NCI-H446 (cell line): ENCODE results near the gene ARMH3.
A peak's percentile ranks its signal among the peaks of the same experiment; 100 is the strongest.

Experiments used
- DNase-seq, 2 experiments: peaks; one replicate each; lab custom pipeline; 2025; lab: John Stamatoyannopoulos, UW

Gene ARMH3

GRCh38 chr10:101894742-101895141 is 161.2 kb downstream of the ARMH3 start:
- no peak for DNase-seq

DNA sequence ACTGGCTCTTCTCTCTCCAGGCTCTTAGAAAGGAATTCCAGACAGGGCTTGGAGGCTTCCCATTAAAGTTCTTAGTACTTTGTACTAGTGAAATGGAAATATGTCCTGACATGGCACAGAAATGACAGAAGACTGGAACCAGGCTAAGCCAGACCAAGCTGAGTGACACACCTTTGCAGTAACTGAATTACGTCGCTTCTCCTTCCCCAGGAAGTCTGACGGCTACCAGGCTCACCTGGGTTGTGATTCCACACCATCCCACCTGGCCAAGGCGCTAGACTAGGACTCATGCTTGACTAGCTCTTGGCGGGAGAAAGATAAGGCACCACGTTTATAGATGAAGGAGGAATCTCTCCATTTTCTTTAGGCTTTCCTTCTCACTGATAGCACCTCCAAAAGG is 161.7 kb downstream of the ARMH3 start:
- DNase-seq: no peak

GRCh38 chr10:101893510-101894120 is 162.4 kb downstream of the ARMH3 start:
- DNase-seq: no peak

DNA sequence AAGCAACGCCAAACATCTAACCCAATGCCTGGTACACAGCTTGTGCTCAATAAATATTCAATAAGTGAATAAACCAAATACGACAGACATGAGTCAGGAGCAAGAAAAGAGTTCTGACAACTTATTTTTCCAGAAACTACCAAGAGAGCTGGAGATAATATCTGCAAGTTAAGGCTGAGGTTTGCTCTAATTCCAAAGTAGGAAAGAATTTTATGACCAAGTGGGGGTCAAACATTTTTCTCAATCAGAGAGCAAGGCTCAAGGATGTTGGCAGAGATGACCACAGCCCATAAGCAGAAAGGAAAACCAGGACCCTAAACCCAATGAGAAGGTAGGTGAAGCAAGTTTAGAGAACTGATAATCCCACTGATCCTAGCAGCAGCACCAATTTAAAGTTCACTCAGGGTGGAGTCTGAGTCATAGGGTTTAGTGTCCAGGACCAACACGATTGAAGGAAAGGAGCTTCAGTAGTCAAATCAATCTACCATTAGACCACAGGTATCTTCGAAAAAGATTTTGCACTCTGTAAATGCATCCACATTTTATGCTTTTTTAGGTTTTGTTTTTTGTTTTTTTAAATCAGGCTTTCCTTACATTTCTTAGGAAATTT is 163.1 kb downstream of the ARMH3 start:
- no peak for DNase-seq

DNA sequence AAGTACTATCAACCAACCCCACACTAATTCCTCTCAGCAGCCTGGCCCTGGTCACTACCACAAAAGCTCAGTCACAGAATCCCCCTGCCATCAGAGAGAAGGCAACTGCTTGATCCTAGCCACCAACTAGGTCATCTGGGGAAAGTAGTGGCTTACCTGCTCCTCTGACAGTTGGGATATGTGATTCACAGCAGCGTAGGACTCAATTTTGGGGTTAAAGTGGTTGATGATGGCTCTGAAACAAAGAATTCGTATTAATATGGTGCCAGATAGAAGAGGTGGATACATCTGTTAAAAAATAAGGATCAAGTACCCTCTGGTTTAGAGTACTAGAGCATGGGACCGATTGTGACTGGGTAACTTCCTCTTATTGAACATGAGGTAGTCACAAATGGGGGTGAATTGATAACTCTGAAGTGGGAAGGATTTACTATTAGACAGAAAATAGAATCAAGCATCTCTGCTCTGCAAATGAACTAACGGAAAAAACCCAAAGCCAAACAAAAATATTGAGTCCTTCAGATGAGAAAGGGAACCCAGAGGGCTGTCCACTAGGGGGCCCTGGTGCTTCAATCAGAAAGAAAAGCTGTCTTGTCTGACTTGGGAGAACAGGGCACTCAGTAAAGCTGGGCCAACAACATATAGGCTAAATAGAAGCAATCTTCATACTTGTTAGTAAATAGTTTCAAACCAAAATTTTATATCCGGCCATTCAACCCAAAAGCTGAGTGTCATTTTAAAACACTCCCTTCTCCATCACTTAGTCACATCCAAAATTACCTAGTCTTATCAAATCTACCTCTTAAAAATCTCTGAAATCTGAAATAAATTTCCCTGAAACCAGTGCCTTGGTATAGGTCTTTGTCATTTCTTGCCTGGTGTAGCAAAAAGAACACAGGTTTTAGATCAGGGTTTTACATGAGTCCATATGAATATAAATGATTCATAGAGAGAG is 166.4 kb downstream of the ARMH3 start:
- peak; percentile 6 to 51 for DNase-seq

- no peak for DNase-seq
Measured at GRCh38 chr10:101888251-101888949, 167.6 kb downstream of the ARMH3 start.

GRCh38 chr10:101887775-101888174 is 168.2 kb downstream of the ARMH3 start:
- DNase-seq: no peak

GRCh38 chr10:101886521-101887312 is 169.3 kb downstream of the ARMH3 start:
- DNase-seq: no peak

- no peak for DNase-seq
Measured at GRCh38 chr10:101881036-101881774, 174.8 kb downstream of the ARMH3 start.

GRCh38 chr10:101880232-101880573 is 175.8 kb downstream of the ARMH3 start:
- no peak for DNase-seq

DNA sequence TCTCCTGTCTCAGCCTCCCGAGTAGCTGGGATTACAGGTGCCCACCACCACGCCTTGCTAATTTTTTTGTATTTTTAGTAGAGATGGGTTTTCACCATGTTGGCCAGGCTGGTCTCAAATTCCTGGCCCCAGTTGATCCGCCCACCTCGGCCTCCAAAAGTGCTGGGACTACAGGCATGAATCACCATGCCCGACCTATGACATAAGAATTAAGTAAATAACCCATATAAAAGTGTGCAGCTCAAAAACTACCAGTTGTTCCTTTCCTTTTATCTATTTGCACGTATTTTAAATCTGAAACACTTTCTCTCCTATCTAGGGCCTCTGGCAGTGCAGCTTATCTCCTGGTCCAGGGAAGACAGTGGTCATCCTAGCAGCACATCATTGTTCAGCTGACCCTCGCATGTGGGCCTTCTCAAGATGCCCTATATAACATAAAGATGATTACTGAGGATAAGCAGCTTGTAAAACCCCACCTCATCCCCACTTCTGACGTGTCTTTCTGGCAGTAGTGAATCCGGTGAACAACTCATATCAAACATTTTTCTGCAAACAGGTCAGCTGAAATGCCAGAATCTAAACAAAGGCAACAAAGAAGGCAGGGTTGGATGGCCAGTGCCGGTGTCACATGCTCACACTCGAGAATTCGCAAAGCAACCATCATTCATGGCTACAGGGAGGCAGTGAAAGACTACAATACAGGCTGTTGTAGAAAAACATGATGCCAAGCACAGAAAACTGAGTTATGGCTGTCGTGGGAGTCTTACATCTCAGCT is 176.3 kb downstream of the ARMH3 start:
- no peak for DNase-seq

DNA sequence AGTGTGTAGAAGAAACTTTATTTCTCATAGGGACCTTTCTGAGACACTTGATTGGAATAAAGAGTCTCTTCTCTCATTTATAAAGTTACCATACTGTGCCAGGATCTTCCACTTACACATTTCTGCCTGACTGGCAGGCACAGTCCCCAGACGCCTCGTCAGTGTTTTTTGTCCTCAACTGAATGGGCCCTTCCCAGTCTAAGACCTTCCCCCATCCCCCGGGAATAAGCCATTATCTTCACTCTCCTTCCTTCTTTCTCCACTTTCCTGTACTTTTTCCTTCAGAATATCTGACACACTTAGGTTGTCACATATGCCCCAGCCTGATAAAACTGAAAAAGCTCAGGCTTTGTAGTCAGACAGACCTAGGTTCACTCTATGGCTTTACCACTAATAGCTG is 177.1 kb downstream of the ARMH3 start:
- no peak for DNase-seq

DNA sequence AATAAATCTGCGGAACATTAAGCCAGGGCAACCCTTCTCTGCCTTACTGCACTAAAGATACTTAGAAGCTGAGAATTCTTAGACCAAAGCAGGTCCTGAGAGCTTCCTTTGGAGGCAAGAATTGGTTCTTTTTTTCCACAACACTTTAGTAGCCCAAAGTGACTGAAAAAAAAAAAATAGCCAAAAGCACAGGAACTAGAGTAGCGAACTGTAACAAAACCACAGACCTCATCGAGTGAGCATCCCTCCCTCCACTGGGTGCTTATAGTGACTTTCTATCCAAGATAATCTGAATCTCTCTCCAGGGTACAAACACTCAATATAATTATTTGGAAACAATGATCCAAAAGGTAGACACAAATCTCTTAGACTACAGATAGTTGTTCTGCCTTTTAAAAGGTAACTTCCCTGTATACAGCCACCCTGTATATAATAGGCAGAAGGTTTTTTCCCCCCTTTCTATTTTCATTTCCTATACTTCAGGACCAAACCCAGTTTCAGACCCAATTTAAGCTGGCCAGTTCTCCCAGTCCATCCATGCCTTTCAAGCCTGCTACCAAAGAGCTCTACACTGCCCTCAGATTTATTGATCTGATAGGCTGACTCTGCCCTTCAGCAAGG is 180.8 kb downstream of the ARMH3 start:
- DNase-seq: no peak

DNA sequence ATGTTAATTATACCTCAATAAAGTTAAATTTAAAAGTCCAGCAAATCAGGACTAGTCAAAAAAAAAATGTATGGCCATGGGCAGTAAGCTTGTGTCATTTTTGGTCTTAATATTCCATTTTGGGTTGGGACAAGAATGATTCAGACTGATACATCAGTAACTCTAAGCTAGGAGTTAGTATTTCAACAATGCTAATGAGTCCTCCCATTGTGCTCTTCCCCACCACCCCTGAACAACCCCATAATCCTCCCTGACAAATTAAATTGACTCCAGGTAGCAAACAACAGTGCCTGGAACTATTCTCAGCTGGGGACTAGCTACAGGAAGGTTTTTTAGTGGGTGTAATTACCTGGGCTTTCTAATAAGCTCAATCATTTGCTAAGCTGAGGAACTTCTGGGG is 181.7 kb downstream of the ARMH3 start:
- DNase-seq: no peak

GRCh38 chr10:101867931-101868330 is 188.0 kb downstream of the ARMH3 start:
- no peak for DNase-seq

GRCh38 chr10:101859530-101859929 is 196.4 kb downstream of the ARMH3 start:
- no peak for DNase-seq

DNA sequence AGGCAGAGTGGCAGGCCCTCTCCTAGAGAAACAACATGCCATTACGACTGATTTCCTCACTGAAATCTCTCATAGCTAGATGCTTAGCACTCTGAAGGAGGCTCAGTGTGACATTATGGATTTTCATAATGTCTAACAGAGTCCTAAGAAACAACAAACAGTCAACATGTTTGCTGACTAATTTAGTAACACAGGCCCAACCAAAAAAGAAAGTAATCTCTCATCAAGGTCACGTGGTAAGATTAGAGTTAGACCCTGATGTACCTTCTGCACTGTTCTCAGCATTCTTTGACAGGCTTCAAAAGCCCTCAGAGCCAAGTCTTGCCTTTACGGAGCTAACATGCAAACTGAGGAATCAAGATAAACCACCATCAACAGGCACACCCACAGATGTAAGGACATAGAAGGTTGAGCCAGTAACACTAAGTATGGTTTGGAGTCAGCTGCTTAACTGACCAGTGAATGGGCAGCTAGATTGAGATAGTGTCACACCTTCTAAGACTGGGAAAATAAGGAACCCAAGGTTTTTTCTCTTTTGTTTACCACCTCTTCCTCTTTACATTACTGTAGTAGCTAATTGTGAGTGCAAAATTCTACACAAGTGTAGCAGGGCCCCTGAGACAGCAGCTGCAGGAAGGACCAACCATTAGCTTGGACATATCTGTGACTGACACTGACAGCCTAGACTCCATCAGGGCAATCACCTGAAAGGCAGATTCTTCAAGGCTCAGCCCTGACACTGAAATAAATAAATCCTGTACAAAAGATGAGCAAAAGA is 197.1 kb downstream of the ARMH3 start:
- no peak for DNase-seq

DNA sequence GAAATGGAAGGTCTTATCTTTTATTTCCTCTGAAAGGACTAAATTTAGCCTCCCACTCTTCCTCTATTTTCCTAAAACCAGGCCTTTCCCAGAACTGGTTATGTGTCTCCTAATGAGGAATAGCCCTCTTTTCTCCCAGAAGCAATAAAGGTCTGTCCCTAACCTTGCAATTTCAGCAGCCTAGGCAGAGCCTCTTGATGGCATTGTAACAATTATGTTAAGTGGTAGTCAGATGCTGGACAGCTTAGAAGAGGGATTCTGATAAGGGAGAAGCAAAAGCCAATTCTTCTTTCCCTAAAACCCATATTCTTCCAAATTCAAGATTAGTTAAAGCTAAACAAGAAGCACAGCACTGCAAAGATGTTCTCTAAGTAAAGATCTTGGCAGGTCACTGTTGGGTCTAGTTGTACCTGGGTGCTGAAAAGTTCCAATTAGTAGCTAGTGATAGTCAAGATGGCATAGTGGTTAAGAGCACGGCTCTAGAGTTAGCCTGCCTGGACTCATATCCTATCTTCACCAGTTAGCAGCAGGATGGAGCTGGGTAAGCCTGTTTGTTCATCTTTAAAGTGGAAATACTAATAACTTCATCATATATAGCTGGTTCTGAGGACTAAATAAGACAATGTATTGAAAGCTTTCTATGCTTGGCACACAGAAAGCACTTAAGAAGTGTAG is 198.0 kb downstream of the ARMH3 start:
- no peak for DNase-seq
